ENCODE data around the gene CDC42EP3.

Gene CDC42EP3

GRCh38 chr2:37644191-37644590 lies 27.3 kb downstream of the CDC42EP3 start:
- no peak for TF ChIP-seq CTCF (conservative IDR thresholded peaks at IDR 0.05; ENCODE audit: low read depth, low read length)
- H3K4me3 ChIP-seq (ENCODE audit: low read length) = no peak overlapping the region
- DNase-seq (ENCODE audit: low read depth) = no peak

DNA sequence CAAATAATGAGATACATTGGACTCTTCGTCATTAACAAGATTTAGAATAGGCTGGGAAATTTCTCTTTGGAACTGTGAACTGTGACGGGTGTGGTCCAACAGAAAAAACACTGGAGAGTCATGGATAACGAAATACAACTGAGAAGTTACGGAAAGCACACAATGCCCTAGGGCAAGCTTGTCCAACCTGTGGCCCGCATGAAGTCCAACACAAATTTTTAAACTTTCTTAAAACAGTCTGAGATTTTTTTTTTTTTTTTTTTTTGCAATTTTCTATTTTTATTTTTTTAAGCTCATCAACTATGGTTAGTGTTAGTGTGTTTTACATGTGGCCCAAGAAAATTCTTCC lies 27.7 kb downstream of the CDC42EP3 start:
- TF ChIP-seq CTCF (conservative IDR thresholded peaks at IDR 0.05; ENCODE audit: low read depth, low read length) = no peak
- DNase-seq (ENCODE audit: low read depth) = no peak
- H3K4me3 ChIP-seq (ENCODE audit: low read length) = no peak overlapping the region

DNA sequence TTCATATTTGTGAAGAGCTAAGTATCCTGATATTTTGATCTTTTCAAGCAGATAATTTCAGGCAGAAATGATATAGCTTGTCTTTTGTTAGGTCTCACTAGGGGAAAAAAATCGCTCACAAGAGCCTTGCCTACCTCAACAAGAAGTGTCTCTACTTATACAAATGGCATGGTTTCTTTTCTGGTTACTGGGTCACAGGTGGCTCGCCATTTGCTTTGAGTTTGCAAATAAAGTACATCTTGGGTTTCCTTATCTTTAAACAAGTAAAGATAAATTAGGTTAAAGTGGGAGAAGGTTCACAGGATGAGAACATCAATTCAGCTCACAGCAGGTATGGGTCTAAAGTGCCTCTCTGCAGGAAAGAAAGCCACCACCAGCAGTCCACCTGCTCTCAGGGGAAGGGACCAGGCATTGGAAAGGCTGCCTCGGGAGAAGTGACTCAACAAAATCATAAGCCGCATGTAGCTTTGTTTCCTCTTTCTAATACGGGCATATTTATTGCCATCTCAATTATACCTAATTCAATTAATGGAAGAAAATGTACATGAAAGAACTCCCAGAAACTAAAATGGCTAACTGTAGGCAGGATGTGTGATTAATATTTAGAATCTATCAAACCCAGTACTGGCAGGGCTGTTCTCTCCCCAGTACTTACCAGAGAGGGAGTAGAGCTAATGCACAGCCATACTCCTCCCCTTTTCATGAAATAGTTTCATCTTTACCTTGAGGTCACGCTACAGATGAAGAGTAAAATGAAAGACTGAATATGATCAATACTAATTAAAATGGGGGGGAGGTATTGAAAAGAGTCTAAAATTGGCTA lies 28.3 kb downstream of the CDC42EP3 start:
- no peak for TF ChIP-seq CTCF (conservative IDR thresholded peaks at IDR 0.05; ENCODE audit: low read depth, low read length)
- DNase-seq (ENCODE audit: low read depth) = no peak
- no peak overlapping the region for H3K4me3 ChIP-seq (ENCODE audit: low read length)

DNA sequence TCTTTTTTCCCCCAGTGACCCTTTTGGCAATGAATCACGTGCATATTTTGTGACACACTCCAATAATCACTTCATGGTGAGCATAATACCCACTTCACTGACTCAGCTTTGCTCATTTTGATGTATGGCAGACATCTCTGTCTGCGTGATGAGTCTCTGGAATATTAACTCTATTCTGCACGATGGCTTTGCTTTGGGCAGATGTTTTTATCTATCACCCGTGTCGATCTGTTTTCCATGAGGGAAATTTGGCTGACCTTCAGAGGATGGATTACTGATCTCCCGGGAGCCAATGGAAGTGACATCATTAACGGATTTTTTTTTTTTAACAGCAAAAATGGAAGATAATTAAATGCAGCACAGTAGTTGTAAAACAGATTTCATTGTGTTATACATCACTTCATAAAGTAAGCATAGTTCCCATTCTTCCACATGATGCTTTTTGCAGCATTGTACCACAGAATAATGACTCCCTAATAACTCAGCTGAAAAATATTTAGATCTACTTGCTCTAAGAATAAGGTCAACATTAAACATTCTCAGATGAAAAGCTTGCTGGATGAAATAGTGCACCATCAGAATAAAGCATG lies 29.8 kb downstream of the CDC42EP3 start:
- no peak overlapping the region for H3K4me3 ChIP-seq (ENCODE audit: low read length)
- no peak for DNase-seq (ENCODE audit: low read depth)
- TF ChIP-seq CTCF (conservative IDR thresholded peaks at IDR 0.05; ENCODE audit: low read depth, low read length) = no peak

DNA sequence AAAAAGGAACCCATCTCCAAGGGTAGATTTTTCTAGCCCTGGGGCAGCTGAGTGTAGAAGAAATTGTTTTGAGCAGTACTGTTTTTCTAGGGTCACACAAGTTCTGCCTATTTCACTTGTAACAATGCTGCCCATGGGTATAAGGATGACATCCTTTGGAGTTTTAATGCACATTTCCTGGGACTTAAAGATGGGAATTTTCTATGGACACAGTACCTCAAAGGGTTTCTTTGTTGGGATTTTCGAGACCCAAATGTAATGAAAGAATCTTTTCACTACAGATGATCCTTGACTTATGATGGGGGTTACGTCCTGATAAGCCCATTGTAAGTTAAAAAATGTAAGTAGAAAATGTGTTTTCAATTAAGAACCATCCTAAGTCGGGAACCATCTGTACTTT lies 31.8 kb downstream of the CDC42EP3 start:
- H3K4me3 ChIP-seq (ENCODE audit: low read length) = no peak overlapping the region
- TF ChIP-seq CTCF (conservative IDR thresholded peaks at IDR 0.05; ENCODE audit: low read depth, low read length) = no peak
- no peak for DNase-seq (ENCODE audit: low read depth)

DNA sequence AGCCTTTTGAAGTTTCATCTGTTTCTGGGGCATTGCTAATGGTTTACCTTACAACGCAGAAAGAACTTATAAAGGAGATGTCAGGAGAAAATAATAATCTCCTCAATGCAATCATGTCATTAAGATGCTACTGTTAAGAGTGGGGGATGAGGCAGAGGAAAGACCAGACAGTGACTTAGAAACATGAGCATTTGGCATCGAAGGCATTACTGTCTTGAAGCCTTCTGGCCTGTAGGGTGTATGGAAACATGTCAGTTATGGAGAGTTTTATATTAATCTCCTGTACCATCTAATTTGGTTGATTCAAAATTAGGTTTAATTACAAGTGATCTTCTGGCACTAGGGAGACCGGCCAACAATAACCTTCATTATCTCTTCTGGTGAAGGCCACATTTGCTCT lies 32.5 kb downstream of the CDC42EP3 start:
- TF ChIP-seq CTCF (conservative IDR thresholded peaks at IDR 0.05; ENCODE audit: low read depth, low read length) = no peak
- H3K4me3 ChIP-seq (ENCODE audit: low read length) = no peak overlapping the region
- no peak for DNase-seq (ENCODE audit: low read depth)

- no peak overlapping the region for H3K4me3 ChIP-seq (ENCODE audit: low read length)
- DNase-seq (ENCODE audit: low read depth) = no peak
- TF ChIP-seq CTCF (conservative IDR thresholded peaks at IDR 0.05; ENCODE audit: low read depth, low read length) = no peak
Observed at GRCh38 chr2:37637985-37638384, 33.5 kb downstream of the CDC42EP3 start.
